Astrocyte (in vitro differentiated cells and primary cell): ENCODE measurements around the gene SYDE2. TPM values are rescaled to one million over a fixed set of nuclear protein-coding genes. Genes with fewer than 3 reads are reported as not detected.

Experiments used
- DNase-seq: peaks from one replicate; pipeline ENCODE4 v3.0.0-alpha.2; 2010; ENCODE audit warnings: low read depth
- FAIRE-seq: peaks from 2 replicates; lab custom pipeline; 2011; peaks lifted over from hg19 to GRCh38; lab: Jason Lieb, UNC
- H2AFZ ChIP-seq: 2 replicates; pipeline ENCODE4 v1.6.0; 2012; ENCODE audit warnings: low read depth, low read length, inconsistent platforms
- H3K27ac ChIP-seq: 2 replicates; pipeline ENCODE4 v1.5.1; 2011; ENCODE audit warnings: low read depth, low read length, inconsistent platforms
- H3K27me3 ChIP-seq: 2 replicates; pipeline ENCODE4 v1.6.0; 2011; ENCODE audit warnings: low read length, inconsistent platforms; ENCODE audit not compliant: insufficient read depth
- H3K36me3 ChIP-seq: 2 replicates; pipeline ENCODE4 v1.5.1; 2011; ENCODE audit warnings: low read length, inconsistent platforms; ENCODE audit not compliant: insufficient read depth
- H3K4me1 ChIP-seq: 2 replicates; pipeline ENCODE4 v1.5.1; 2011; ENCODE audit warnings: low read length, inconsistent platforms; ENCODE audit not compliant: insufficient read depth
- H3K4me2 ChIP-seq: 2 replicates; pipeline ENCODE4 v1.6.0; 2012; ENCODE audit warnings: low read length, inconsistent platforms
- H3K4me3 ChIP-seq: 2 replicates; pipeline ENCODE4 v1.5.1; 2011; ENCODE audit warnings: low read depth, mild to moderate bottlenecking, low read length, inconsistent platforms; ENCODE audit not compliant: insufficient read depth
- H3K79me2 ChIP-seq: 2 replicates; pipeline ENCODE4 v1.6.0; 2012; ENCODE audit warnings: mild to moderate bottlenecking, low read length, inconsistent platforms; ENCODE audit not compliant: insufficient read depth
- H3K9ac ChIP-seq: 2 replicates; pipeline ENCODE4 v1.6.0; 2012; ENCODE audit warnings: mild to moderate bottlenecking, low read length, inconsistent platforms
- H3K9me3 ChIP-seq: 2 replicates; pipeline ENCODE4 v1.5.1; 2012; ENCODE audit warnings: low read depth, mild to moderate bottlenecking, low read length, inconsistent platforms; ENCODE audit not compliant: insufficient read depth
- H4K20me1 ChIP-seq: 2 replicates; pipeline ENCODE4 v1.6.0; 2012; ENCODE audit warnings: low read length, inconsistent platforms; ENCODE audit not compliant: insufficient read depth
- H3K27ac Mint-ChIP-seq: one replicate; pipeline ENCODE4 v1.8.0; 2021; ENCODE audit warnings: mild to moderate bottlenecking, mixed read lengths; ENCODE audit not compliant: unreplicated experiment
- H3K27me3 Mint-ChIP-seq: one replicate; pipeline ENCODE4 v1.8.0; 2021; ENCODE audit warnings: low read depth, mixed read lengths; ENCODE audit not compliant: unreplicated experiment
- H3K36me3 Mint-ChIP-seq: one replicate; pipeline ENCODE4 v1.8.0; 2021; ENCODE audit warnings: low read depth, mixed read lengths; ENCODE audit not compliant: unreplicated experiment
- H3K4me1 Mint-ChIP-seq: one replicate; pipeline ENCODE4 v1.8.0; 2021; ENCODE audit warnings: low read depth, mixed read lengths; ENCODE audit not compliant: unreplicated experiment
- H3K4me3 Mint-ChIP-seq: one replicate; pipeline ENCODE4 v1.8.0; 2021; ENCODE audit warnings: mild to moderate bottlenecking, moderate library complexity, mixed read lengths; ENCODE audit not compliant: unreplicated experiment
- H3K9me3 Mint-ChIP-seq: one replicate; pipeline ENCODE4 v1.8.0; 2021; ENCODE audit warnings: mild to moderate bottlenecking, mixed read lengths; ENCODE audit not compliant: unreplicated experiment
- CTCF ChIP-seq: IDR thresholded peaks from 2 replicates; pipeline ENCODE4 v1.5.1; 2011; ENCODE audit warnings: low read depth, mild to moderate bottlenecking, inconsistent platforms, low read length, moderate library complexity; ENCODE audit not compliant: insufficient read depth
- EZH2 ChIP-seq: IDR thresholded peaks from 2 replicates; pipeline ENCODE4 v1.6.1; 2012; ENCODE audit warnings: mild to moderate bottlenecking, low read length, inconsistent platforms; ENCODE audit not compliant: insufficient read depth
- total RNA-seq: library from RNA; stranded (reverse); gene quantifications from 2 replicates; pipeline ENCODE4 v1.2.1, GENCODE V29; 2021

Gene SYDE2
- total RNA-seq, 1 donor from 2014 or later, result 9.9 TPM

- no peaks in the 10 kb centered on the region for H3K9me3 ChIP-seq
- TF ChIP-seq EZH2, result no peak
- TF ChIP-seq CTCF, result no peak
- peaks cover 8% of the 10 kb centered on the region for H3K4me1 ChIP-seq
- peak overlapping the region; percentile 88 for H3K9ac ChIP-seq
- peaks cover 6% of the 10 kb centered on the region for H3K79me2 ChIP-seq
- peak overlapping the region; percentile 96 for H3K27ac Mint-ChIP-seq
- H3K27ac ChIP-seq, result peak overlapping the region; percentile 68
- H4K20me1 ChIP-seq, result peaks cover 8% of the 10 kb centered on the region
- peak; percentile 44 for DNase-seq
- peak overlapping the region; percentile 97 for H3K4me3 Mint-ChIP-seq
- H3K9me3 Mint-ChIP-seq, result no peaks in the 10 kb centered on the region
- peak overlapping the region; percentile 94 for H2AFZ ChIP-seq
- no peak for FAIRE-seq
- H3K4me1 Mint-ChIP-seq, result peaks cover 5% of the 10 kb centered on the region
- H3K4me2 ChIP-seq, result peak overlapping the region; percentile 95
- H3K36me3 Mint-ChIP-seq, result no peaks in the 10 kb centered on the region
- no peaks in the 10 kb centered on the region for H3K36me3 ChIP-seq
- peak overlapping the region; percentile 80 for H3K4me3 ChIP-seq
- no peaks in the 10 kb centered on the region for H3K27me3 Mint-ChIP-seq
- H3K27me3 ChIP-seq, result no peaks in the 10 kb centered on the region
These were observed 700 bp upstream of the SYDE2 start for GRCh38 chr1:85201340-85202091.

GRCh38 chr1:85199667-85200462 is 951 bp downstream of the SYDE2 start:
- H3K27ac ChIP-seq, result no peak overlapping the region
- no peak for FAIRE-seq

More at GRCh38 chr1:85199667-85200462, 951 bp downstream of the SYDE2 start:
- TF ChIP-seq CTCF (no peak), EZH2 (no peak)
- no peak for DNase-seq
- Mint-ChIP-seq H3K27me3 (no peaks in the 10 kb centered on the region), H3K4me1 (peaks cover 5% of the 10 kb centered on the region), H3K27ac (peak overlapping the region; percentile 50), H3K9me3 (no peaks in the 10 kb centered on the region), H3K4me3 (peak overlapping the region; percentile 91), H3K36me3 (no peaks in the 10 kb centered on the region)
- H3K4me1 ChIP-seq, result peaks cover 8% of the 10 kb centered on the region
- no peaks in the 10 kb centered on the region for H3K27me3 ChIP-seq
- H3K79me2 ChIP-seq, result peaks cover 6% of the 10 kb centered on the region
- peak overlapping the region; percentile 88 for H3K9ac ChIP-seq
- no peaks in the 10 kb centered on the region for H3K9me3 ChIP-seq
- no peaks in the 10 kb centered on the region for H3K36me3 ChIP-seq
- peak overlapping the region; percentile 94 for H2AFZ ChIP-seq
- peak overlapping the region; percentile 80 for H3K4me3 ChIP-seq
- H4K20me1 ChIP-seq, result peaks cover 12% of the 10 kb centered on the region
- peak overlapping the region; percentile 95 for H3K4me2 ChIP-seq
